NOMO-1 treated with DMSO at 0.1 percent for 48 hours (cell line): ENCODE results near the gene CACNA1H.
"Not testable (repeated sequence)": the region's sequence is repeated elsewhere in the genome, so short reads cannot be mapped to it uniquely, and the experiment has no call there.

ENCODE experiments used
- DNase-seq: peaks from one replicate; lab custom pipeline; 2025; ENCODE audit not compliant: unreplicated experiment; lab: John Stamatoyannopoulos, UW

CACNA1H gene

GRCh38 chr16:1245452-1246020 is 92.6 kb downstream of the CACNA1H start:
- no peak for DNase-seq

GRCh38 chr16:1247903-1248537 is 95.1 kb downstream of the CACNA1H start:
- not testable (repeated sequence) for DNase-seq

DNA sequence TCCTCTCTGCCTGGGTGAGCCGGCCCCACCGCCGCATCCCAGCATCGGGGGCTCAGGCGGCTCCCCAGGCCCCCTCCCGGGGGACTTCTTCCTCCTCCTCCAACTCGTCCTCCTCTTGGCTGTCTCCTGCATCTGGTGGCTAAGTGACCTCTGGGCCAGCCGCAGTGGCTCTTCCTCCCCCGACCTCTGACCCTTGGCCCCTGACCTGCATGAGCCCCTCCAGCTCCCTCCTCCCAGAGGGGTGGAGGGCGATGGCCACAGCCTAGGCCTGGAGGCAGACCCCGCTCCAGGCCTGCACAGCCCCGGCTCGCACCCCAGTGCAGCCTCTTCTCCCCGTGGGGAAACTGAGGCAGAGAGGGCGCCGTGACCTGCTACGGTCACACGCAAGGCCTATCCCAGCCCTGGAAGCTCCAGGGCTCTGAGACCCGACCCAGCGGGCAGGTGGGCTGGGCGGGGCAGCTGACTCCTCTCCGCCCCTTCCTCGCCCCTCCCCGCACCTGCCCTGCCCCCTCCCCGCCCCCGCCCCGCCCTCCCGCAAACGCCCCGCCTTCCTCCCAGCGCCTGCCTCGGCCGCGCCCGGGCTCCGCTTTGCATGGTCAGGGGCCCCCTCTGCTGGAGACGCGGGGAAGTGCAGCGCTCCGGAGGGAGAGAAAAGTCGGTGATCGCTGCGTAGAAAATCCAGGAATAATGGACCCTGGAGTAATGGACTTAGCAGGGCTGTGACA is 96.3 kb downstream of the CACNA1H start:
- DNase-seq = not testable (repeated sequence)

GRCh38 chr16:1253701-1254364 is 100.9 kb downstream of the CACNA1H start:
- DNase-seq = not testable (repeated sequence)

DNA sequence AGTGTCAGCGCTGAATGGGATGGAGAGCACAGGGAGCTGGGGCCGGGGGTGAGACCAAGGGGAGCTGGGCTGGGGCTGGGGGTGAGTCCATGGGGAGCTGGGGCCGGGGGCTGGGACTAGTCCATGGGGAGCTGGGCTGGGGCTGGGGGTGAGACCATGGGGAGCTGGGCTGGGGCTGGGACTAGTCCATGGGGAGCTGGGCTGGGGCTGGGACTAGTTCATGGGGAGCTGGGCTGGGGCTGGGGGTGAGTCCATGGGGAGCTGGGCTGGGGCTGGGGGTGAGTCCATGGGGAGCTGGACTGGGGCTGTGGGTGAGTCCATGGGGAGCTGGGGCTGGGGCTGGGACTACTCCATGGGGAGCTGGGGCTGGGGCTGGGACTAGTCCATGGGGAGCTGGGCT is 101.9 kb downstream of the CACNA1H start:
- DNase-seq = not testable (repeated sequence)

DNA sequence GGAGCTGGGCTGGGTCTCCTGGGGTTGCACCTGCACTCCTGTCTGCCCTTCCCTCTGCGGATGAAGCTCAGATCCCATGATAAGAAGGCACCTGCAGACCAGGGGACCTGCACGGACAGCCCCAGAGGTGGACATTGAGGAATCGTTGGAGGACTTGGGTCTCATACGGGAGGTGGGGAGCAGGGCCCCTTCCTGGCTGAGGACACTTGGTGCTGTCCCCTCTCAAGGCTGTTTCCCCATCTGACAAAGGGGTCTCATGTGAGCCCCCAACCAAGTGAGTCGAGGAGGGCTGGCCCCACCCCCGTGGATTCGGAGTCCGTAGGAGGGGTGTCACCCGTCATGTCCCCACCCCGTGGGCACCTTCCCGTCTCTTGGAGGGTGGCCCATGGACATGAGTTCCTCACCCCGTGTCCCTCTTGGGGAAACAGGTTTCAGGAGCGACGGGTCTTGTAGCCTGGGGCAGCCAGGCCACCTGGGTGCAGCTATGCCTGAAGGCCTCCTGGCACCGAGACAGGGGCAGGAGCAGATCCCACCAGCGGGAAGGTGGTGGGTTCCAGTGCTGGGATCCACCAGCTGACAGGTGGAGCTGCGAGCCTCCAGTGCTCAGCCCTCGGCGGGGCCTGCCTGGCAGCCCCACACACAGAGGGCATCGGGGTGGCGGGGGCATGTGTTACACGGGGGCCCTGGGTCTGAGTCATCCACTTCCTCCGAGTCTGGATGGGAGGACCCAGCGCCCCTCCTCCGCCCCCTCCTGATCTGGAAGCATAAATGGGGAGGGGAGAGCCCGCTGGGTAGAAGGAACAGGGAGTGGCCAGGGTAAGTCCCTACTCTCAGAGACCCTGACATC is 102.6 kb downstream of the CACNA1H start, which contains the start of gene TPSD1:
TPSD1 (plus strand) TSS at position 794 of the 847 bp plus-strand sequence. CDS start 212 bp downstream, outside the sequence.
- not testable (repeated sequence) for DNase-seq

DNA sequence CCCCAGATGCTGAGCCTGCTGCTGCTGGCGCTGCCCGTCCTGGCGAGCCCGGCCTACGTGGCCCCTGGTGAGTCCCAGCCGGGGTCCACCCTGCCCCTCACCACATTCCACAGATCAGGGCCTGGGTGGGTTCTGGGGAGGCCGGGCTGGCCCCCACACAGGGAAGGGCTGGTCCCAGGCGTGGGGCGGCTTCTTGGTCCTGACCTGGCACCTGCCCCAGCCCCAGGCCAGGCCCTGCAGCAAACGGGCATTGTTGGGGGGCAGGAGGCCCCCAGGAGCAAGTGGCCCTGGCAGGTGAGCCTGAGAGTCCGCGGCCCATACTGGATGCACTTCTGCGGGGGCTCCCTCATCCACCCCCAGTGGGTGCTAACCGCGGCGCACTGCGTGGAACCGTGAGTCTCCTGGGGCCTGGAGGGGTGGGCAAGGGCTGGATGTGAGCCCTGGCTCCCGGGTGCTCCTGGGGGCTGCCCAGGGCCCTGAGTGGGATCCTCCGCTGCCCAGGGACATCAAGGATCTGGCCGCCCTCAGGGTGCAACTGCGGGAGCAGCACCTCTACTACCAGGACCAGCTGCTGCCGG is 103.5 kb downstream of the CACNA1H start:
- DNase-seq = not testable (repeated sequence)

DNA sequence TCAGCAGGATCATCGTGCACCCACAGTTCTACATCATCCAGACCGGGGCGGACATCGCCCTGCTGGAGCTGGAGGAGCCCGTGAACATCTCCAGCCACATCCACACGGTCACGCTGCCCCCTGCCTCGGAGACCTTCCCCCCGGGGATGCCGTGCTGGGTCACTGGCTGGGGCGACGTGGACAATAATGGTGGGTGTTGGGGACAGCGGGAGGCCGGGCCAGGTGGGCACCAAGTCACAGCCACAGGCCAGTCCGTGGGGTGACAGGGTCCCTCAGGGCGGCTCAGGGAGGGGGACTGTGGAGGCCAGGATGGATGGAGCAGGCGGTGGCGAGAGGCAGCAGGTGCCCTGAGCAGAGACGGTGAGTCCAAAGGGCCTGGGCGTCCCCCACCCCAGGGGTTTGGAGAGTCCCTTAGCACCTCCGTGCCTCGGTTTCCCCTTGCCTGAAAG is 104.0 kb downstream of the CACNA1H start:
- DNase-seq = no peak

- DNase-seq = no peak
Observed at GRCh38 chr16:1257561-1258224, 104.8 kb downstream of the CACNA1H start.

- no peak for DNase-seq
Observed at GRCh38 chr16:1258225-1258600, 105.3 kb downstream of the CACNA1H start.

DNA sequence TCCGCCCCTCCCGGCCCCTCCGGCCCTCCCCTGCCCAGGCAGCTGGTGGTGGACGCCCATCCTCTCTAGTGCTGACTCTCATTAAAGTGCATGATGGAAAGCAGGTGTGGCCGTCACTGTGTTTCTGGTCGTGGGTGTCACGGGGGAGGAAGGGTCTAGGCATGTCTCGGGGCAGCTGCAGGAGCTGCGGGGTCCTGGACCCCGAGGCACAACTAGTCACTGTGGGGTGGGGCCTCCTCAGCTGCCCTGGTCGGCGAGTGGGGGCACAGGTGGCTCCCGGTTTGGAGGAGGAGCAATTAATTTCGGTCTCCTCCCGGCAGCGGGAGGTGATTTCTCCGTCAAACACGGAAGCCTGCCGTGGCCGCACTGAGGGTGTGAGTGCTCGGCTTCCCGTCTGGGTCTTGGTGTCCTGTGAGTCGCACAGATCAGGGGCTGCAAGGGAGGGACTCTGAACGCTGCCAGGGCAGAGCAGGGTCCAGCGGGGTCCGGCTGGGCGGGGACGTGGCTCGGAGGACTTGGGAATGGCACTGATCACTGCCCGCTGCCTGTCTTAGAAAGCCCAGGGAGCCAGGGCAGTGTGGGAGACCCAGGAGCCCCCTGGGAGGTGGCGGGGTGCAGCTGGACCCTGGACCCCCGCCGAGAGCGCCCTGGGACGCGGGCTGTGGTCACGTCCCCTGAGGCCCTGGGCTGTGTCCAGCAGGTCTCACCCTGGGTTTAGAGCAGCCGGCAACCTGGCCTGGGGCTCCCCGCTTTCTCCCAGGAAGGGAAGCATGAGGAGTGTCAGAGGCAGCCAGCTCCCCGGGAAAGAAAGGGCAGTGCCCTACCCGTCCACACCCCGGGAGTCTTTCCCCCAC is 106.2 kb downstream of the CACNA1H start:
- DNase-seq = peak; percentile 12

- no peak for DNase-seq
Observed at GRCh38 chr16:1259760-1260068, 106.8 kb downstream of the CACNA1H start.

GRCh38 chr16:1260101-1260680 is 107.3 kb downstream of the CACNA1H start:
- no peak for DNase-seq

DNA sequence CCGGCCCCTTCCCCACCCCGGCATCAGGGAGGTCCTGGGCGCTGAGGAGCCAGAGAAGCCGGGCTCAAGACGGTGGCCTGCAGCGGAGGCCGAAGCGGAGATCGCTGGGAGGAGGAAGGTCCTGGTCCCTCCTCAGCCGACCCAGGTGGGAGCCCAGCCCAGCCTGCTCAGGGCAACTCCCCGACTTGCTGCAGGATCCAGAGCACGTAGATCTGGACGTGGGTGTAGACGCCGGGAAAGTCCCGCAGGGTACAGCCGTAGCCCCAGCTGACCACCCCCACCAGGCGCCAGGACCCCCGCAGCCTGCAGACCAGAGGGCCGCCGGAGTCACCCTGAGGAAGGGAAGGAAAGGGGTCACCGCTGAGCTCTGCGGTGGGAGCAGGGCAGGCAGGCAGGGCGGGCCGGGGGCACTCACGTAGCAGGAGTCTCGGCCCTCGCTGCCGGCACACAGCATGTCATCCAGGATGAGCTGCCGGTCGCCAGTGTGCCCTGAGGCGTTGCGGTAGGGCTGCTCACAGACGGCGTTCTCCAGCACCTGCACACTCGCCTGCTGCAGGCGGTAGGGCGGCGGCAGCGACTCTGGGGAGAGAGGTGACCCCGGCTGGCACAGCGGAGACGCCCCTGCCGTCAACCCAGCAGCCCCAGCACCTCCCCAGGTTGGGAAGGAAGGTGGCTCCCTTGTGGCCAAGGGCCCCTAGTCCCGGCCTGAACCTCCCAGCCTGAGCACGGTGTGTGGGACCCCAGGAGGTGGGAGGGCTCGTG is 108.4 kb downstream of the CACNA1H start:
- DNase-seq = no peak

- no peak for DNase-seq
Observed at GRCh38 chr16:1262210-1262845, 109.4 kb downstream of the CACNA1H start.

- no peak for DNase-seq
Observed at GRCh38 chr16:1262846-1263221, 109.9 kb downstream of the CACNA1H start.

DNA sequence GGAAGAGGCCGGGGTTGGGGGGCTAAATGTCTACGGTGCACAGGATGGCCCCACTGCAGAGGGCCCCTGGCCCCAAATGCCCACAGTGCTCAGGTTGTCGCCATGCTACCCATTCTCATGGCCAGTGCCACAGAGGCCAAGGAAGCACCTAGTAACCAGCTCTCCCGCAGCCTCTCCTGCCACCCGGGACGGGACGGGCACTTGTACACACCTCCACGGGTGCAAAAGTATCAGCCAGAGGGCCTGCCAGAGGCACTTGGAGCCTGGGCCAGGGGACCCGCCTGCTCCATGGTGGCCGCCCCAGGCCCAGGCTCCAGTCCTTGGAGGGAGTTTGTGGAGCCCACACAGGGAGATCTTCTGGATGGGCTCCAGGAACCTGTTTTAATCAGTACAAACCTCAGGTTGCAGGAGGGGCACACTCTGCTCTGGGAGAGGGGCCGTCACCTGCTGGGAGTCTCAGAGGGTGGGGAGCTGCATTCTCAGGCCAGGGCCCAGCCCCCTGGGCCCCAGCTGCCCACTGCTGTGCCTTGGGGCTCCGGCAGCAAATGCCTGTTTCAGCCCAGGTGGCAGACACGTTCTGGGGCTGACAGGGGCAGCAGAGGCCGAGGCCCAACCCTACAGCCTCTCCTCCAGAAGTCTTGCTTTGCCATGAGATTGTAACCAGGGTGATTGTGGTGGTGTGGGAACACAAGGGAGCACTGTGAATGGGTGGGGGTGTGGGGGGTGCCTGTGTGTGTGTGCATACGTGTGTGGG is 110.9 kb downstream of the CACNA1H start:
- DNase-seq = no peak
